ENCODE data around the gene ZBTB25. TPM values are rescaled to one million over a fixed set of nuclear protein-coding genes. Genes with fewer than 3 reads are reported as not detected.

The ZBTB25 gene
- total and polyA plus RNA-seq, 7 donors = 2.7 to 12.7 (median 10.8) TPM

DNA sequence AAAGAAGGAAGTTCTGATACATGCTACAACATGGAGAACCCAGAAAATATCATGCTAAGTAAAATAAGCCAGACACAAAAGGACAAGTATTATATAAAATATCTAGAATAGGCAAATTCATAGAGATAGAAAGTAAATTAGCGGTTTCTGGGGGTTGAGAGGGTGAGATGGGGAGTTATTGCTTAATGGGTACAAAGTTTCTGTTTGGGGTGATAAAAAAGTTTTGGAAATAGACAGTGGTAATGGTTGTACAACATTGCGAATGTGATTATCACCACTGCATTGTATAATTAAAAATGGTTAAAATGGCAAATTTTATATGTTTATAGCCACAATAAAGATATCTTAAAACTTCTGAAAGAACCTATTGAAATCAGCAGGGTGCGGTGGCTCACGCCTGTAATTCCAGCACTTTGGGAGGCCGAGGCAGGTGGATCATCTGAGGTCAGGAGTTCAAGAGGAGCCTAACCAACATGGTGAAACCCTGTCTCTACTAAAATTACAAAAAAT lies 15.0 kb downstream of the ZBTB25 start:
- 79 to 98% (median 89%) methylated on average over 5 of the region's 5 CpGs for WGBS, 3 donors
- intact Hi-C loops (cut with DNase I) = loop anchor here in 1 of 2 donors (5.0 kb wide), 1 partner anchor 594 kb away; no protein-coding TSS in a partner anchor
- H3K9me3 ChIP-seq = no peaks in the 10 kb centered on the region
- TF ChIP-seq, protein P1, sequence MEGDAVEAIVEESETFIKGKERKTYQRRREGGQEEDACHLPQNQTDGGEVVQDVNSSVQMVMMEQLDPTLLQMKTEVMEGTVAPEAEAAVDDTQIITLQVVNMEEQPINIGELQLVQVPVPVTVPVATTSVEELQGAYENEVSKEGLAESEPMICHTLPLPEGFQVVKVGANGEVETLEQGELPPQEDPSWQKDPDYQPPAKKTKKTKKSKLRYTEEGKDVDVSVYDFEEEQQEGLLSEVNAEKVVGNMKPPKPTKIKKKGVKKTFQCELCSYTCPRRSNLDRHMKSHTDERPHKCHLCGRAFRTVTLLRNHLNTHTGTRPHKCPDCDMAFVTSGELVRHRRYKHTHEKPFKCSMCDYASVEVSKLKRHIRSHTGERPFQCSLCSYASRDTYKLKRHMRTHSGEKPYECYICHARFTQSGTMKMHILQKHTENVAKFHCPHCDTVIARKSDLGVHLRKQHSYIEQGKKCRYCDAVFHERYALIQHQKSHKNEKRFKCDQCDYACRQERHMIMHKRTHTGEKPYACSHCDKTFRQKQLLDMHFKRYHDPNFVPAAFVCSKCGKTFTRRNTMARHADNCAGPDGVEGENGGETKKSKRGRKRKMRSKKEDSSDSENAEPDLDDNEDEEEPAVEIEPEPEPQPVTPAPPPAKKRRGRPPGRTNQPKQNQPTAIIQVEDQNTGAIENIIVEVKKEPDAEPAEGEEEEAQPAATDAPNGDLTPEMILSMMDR (IDR thresholded peaks at IDR 0.05) = no peak
- H3K4me1 ChIP-seq = no peaks in the 10 kb centered on the region
- no peaks in the 10 kb centered on the region for H3K27me3 ChIP-seq (ENCODE audit: insufficient read depth in 3 of 3, low read length in 2 of 3)
- no peak overlapping the region for H3K27ac ChIP-seq
- no peak overlapping the region for H3K4me3 ChIP-seq
- DNase-seq = no peak
- ATAC-seq = no peak
- peaks cover 0 to 61% of the 10 kb centered on the region in 2 donors for H3K36me3 ChIP-seq (ENCODE audit: insufficient read depth in 1 of 2, low read depth in 1 of 2)

DNA sequence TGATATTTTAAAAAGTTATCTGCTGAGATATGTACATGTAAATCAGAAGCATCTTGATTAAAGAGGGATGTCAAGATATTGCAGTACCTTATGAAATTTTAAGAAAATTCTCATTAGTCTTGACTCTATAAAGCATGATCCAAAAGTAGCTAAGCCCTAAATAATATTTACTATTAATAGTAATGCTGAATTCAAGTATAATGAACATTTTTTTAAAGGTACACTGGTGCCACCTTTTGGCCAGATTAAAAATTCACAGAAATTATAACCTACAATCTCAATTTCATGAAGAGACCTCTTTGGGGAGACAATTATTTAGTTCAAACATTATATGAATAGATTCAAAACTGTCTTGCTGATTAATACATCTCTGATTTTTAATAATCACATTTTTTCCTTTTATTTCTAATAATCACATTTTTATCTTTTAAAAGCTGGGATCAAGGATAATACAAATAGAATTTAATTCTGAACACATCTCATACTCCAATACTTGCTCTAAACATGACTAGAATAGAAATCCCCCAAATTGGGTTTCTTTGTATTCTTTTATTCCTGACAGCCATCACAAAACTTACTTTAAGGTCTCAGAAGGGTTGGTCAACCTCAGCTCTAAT lies 24.9 kb downstream of the ZBTB25 start:
- Histone ChIP-seq H3K27ac (no peak overlapping the region), H3K27me3 (ENCODE audit: insufficient read depth in 3 of 3, low read length in 2 of 3) (no peaks in the 10 kb centered on the region), H3K4me3 (no peak overlapping the region), H3K9me3 (no peaks in the 10 kb centered on the region), H3K36me3 (ENCODE audit: insufficient read depth in 1 of 2, low read depth in 1 of 2) (no peaks in the 10 kb centered on the region), H3K4me1 (no peaks in the 10 kb centered on the region)
- DNase-seq (no peak), ATAC-seq (no peak)
- intact Hi-C loops (cut with DNase I) = loop anchor here in 1 of 2 donors (10.0 kb wide), 1 partner anchor 134 kb away; no protein-coding TSS in a partner anchor
- TF ChIP-seq, protein P1 (IDR thresholded peaks at IDR 0.05) = peak; percentile 32

DNA sequence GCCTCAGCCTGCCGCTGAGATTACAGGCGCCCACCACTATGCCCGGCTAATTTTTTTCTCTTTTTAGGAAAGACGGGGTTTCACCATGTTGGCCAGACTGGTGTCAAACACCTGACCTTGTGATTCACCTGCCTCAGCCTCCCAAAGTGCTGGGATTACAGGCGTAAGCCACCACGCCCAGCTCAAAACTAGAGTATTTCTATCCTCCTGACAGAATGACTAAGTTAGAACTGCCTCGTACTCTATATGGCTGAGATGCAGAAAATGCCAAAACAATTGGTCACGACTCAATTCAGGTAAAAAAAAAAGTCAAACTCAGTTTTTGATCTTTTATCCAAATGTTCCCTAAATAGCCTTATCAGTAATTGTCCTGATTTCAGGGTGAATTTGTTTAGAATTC lies 27.2 kb downstream of the ZBTB25 start:
- Histone ChIP-seq H3K36me3 (ENCODE audit: insufficient read depth in 1 of 2, low read depth in 1 of 2) (no peaks in the 10 kb centered on the region), H3K27ac (no peak overlapping the region), H3K9me3 (no peaks in the 10 kb centered on the region), H3K4me1 (no peaks in the 10 kb centered on the region), H3K27me3 (ENCODE audit: insufficient read depth in 3 of 3, low read length in 2 of 3) (no peaks in the 10 kb centered on the region), H3K4me3 (no peak overlapping the region)
- TF ChIP-seq, protein P1 (IDR thresholded peaks at IDR 0.05) = no peak
- intact Hi-C loops (cut with DNase I) = loop anchor here in 1 of 2 donors (10.0 kb wide), 1 partner anchor 132 kb away; no protein-coding TSS in a partner anchor
- WGBS, 3 donors = 94 to 96% (median 95%) methylated on average over 8 of the region's 8 CpGs
- DNase-seq (no peak), ATAC-seq (no peak)

DNA sequence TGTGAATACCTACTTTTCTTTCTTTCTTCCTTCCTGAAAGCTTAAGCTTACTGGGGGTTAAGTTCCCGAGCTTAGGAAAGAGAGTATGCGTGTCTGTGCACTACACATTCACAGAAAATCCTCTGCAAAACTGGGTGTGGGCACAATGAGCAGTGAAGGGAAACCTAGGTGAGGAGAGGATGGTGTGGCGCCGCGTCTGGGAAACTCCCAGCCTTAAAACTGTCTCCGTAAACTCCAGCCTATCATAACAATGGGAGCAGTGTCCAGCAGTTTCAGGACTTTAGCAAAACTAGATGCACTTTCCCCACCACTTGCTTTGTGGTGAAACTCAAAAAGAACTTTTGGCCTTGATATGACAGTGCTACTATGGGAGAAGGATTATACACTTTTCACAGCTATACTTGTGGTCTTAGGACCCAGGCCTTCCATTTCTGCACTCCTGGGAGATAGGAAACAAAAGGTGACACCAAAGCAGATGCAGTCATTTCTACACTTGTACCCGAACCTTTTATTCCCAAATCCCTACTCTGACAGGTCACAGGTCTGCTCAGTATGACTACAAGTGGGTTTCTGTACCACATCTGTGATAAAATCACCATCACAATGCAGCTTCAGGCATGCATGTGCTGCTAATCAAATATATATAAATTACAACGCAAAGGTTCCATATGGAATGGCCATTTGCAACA lies 27.9 kb downstream of the ZBTB25 start:
- Histone ChIP-seq H3K27me3 (ENCODE audit: insufficient read depth in 3 of 3, low read length in 2 of 3) (no peaks in the 10 kb centered on the region), H3K27ac (no peak overlapping the region), H3K9me3 (no peaks in the 10 kb centered on the region), H3K4me3 (no peak overlapping the region), H3K4me1 (no peaks in the 10 kb centered on the region), H3K36me3 (ENCODE audit: insufficient read depth in 1 of 2, low read depth in 1 of 2) (no peaks in the 10 kb centered on the region)
- DNase-seq = no peak
- TF ChIP-seq, protein P1 (IDR thresholded peaks at IDR 0.05) = no peak
- intact Hi-C loops (cut with DNase I) = loop anchor here in 1 of 2 donors (10.0 kb wide), 1 partner anchor 131 kb away; no protein-coding TSS in a partner anchor
- ATAC-seq = no peak
- WGBS, 3 donors = 80 to 93% (median 90%) methylated on average over 8 of the region's 8 CpGs

All from psoas muscle (tissue), 8 donors.